PC-3 (cell line): Measurements from ENCODE around the gene OR2C1. TPM values are rescaled to one million over a fixed set of nuclear protein-coding genes. Genes with fewer than 3 reads are reported as not detected.

Experiments used
- ATAC-seq: fragments of 200-7000 bp; cut with Tn5 transposase; 2 replicates; pipeline ENCODE4 v1.9.1; 2020; ENCODE audit warnings: mild to moderate bottlenecking, moderate library complexity
- BruUV-seq: library from RNA; stranded (reverse); fragments of 400-500 nt; replicated peaks from 2 replicates; lab custom pipeline; 2021; lab: Mats Ljungman, UMichigan
- CTCF ChIA-PET: fragments of 300-600 bp; sonication (Branson Sonifier 250); formaldehyde crosslinking; loops from one replicate; lab custom pipeline; 2022; ENCODE audit warnings: antibody characterized with exemption; lab: Charles Lee
- POLR2A ChIA-PET: fragments of 300-600 bp; sonication (Branson Sonifier 250); formaldehyde crosslinking; loops from one replicate; lab custom pipeline; 2022; ENCODE audit warnings: antibody characterized with exemption; ENCODE audit not compliant: unreplicated experiment; lab: Charles Lee
- DNase-seq: peaks from one replicate; pipeline ENCODE4 v3.0.0-alpha.2; 2015
- H2AFZ ChIP-seq: fragments of 300-600 bp; sonication (generic); 2 replicates; pipeline ENCODE4 v1.6.0; 2016; ENCODE audit warnings: antibody characterized with exemption, low read length
- H3F3A ChIP-seq: fragments of 300-600 bp; sonication (generic); one replicate; pipeline ENCODE4 v1.6.0; 2017; ENCODE audit warnings: antibody characterized with exemption, low read length, control low read depth, mild to moderate bottlenecking; ENCODE audit not compliant: unreplicated experiment
- H3K27ac ChIP-seq: fragments of 300-600 bp; sonication (generic); 2 replicates; pipeline ENCODE4 v1.5.1; 2016; ENCODE audit warnings: mild to moderate bottlenecking, low read length
- H3K27me3 ChIP-seq: fragments of 300-600 bp; sonication (generic); 2 replicates; pipeline ENCODE4 v1.6.1; 2016; ENCODE audit warnings: low read length, mixed read lengths
- H3K36me3 ChIP-seq: fragments of 300-600 bp; sonication (generic); 2 replicates; pipeline ENCODE4 v1.6.1; 2016; ENCODE audit warnings: low read depth, mixed run types, low read length, mixed read lengths
- H3K4me1 ChIP-seq: fragments of 300-600 bp; sonication (generic); 2 replicates; pipeline ENCODE4 v1.5.1; 2016; ENCODE audit warnings: low read length; ENCODE audit not compliant: insufficient read depth
- H3K4me2 ChIP-seq: fragments of 300-600 bp; sonication (generic); 2 replicates; pipeline ENCODE4 v1.6.0; 2016; ENCODE audit warnings: low read length
- H3K4me3 ChIP-seq: fragments of 300-600 bp; sonication (generic); 2 replicates; pipeline ENCODE4 v1.5.1; 2016; ENCODE audit warnings: mild to moderate bottlenecking, low read length, mixed read lengths
- H3K79me2 ChIP-seq: fragments of 300-600 bp; sonication (generic); 2 replicates; pipeline ENCODE4 v1.6.1; 2017; ENCODE audit warnings: low read length, mixed read lengths
- H3K9ac ChIP-seq: fragments of 300-600 bp; sonication (generic); 2 replicates; pipeline ENCODE4 v1.6.0; 2016; ENCODE audit warnings: mild to moderate bottlenecking, low read length
- H3K9me2 ChIP-seq: fragments of 300-600 bp; sonication (generic); replicated peaks from 2 replicates; pipeline ENCODE4 v1.6.1; 2016; ENCODE audit warnings: mixed run types, low read length, mixed read lengths
- H3K9me3 ChIP-seq: fragments of 300-600 bp; sonication (generic); 2 replicates; pipeline ENCODE4 v1.6.1; 2016; ENCODE audit warnings: low read length, mixed read lengths
- H4K20me1 ChIP-seq: fragments of 300-600 bp; sonication (generic); 2 replicates; pipeline ENCODE4 v1.6.1; 2016; ENCODE audit warnings: low read length, mixed read lengths
- EZH2 ChIP-seq: fragments of 300-600 bp; sonication (generic); IDR thresholded peaks from one replicate; pipeline ENCODE4 v1.6.1; 2017; ENCODE audit warnings: antibody characterized with exemption, mild to moderate bottlenecking, low read length; ENCODE audit not compliant: unreplicated experiment
- EZH2phosphoT487 ChIP-seq: fragments of 300-600 bp; sonication (generic); IDR thresholded peaks from 2 replicates; pipeline ENCODE4 v1.6.1; 2018; ENCODE audit warnings: mild to moderate bottlenecking, antibody characterized with exemption, low read length, borderline replicate concordance
- intact Hi-C: fragments of 100-400 bp; cut with micrococcal nuclease; formaldehyde crosslinking; loops from 2 replicates; pipeline ENCODE4 v1.9.0; 2023
- total RNA-seq: library from RNA; depleted of rRNA; stranded (reverse); fragments of >200 nt; gene quantifications from 2 replicates; pipeline ENCODE4 v1.2.3, GENCODE V29; 2014
- TF ChIP-seq, protein P1 (sequence below): fragments of 300-600 bp; sonication (generic); conservative IDR thresholded peaks from 2 replicates; pipeline ENCODE4 v1.5.1; 2017; ENCODE audit warnings: antibody characterized with exemption, low read depth, mild to moderate bottlenecking, low read length

OR2C1 gene
- total RNA-seq, 1 experiment from 2014 or later: not detected

GRCh38 chr16:3375680-3376079 is 20.0 kb downstream of the OR2C1 start:
- no peaks in the 10 kb centered on the region for H4K20me1 ChIP-seq
- DNase-seq (no peak), ATAC-seq (no peak)
- H3K4me3 ChIP-seq: no peak overlapping the region
- POLR2A ChIA-PET: no interaction called here
- no peaks in the 10 kb centered on the region for H3K79me2 ChIP-seq
- H2AFZ ChIP-seq: no peak overlapping the region
- no peak overlapping the region for H3K27ac ChIP-seq
- H3K9me3 ChIP-seq: no peaks in the 10 kb centered on the region
- no peaks in the 10 kb centered on the region for H3K9me2 ChIP-seq
- no peak overlapping the region for H3K4me2 ChIP-seq
- no peak for TF ChIP-seq EZH2
- no peak for TF ChIP-seq EZH2phosphoT487
- TF ChIP-seq, protein P1, sequence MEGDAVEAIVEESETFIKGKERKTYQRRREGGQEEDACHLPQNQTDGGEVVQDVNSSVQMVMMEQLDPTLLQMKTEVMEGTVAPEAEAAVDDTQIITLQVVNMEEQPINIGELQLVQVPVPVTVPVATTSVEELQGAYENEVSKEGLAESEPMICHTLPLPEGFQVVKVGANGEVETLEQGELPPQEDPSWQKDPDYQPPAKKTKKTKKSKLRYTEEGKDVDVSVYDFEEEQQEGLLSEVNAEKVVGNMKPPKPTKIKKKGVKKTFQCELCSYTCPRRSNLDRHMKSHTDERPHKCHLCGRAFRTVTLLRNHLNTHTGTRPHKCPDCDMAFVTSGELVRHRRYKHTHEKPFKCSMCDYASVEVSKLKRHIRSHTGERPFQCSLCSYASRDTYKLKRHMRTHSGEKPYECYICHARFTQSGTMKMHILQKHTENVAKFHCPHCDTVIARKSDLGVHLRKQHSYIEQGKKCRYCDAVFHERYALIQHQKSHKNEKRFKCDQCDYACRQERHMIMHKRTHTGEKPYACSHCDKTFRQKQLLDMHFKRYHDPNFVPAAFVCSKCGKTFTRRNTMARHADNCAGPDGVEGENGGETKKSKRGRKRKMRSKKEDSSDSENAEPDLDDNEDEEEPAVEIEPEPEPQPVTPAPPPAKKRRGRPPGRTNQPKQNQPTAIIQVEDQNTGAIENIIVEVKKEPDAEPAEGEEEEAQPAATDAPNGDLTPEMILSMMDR: no peak
- intact Hi-C loops: no loop called here
- CTCF ChIA-PET: no interaction called here
- H3K4me1 ChIP-seq: no peaks in the 10 kb centered on the region
- H3F3A ChIP-seq: no peaks in the 10 kb centered on the region
- no TSS peak for BruUV-seq
- no peak overlapping the region for H3K9ac ChIP-seq
- H3K27me3 ChIP-seq: no peaks in the 10 kb centered on the region
- H3K36me3 ChIP-seq: peaks cover 10% of the 10 kb centered on the region; the same call in 1 of the 2 replicates

DNA sequence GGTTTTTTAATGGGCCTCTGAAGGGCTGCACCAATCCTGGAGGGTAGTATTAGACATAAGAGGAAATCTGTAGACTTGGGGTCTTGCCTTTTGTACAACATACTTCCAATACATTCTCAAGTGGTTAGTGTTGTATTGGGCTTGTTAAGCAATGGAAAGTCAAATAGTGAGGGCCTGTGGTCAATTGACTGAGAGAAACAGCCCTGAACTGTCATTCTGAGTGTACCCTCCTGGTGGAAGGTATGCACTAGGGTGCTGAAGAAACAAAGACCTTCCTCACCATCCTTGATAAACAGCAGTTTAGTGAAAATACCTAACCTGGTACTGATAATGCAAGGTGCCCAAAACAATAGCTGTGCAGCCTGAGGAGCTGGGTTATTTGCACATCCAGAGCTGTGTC is 22.2 kb downstream of the OR2C1 start:
- no peaks in the 10 kb centered on the region for H3K4me1 ChIP-seq
- H3K4me2 ChIP-seq: no peak overlapping the region
- no TSS peak for BruUV-seq
- H3K9ac ChIP-seq: no peak overlapping the region
- no peaks in the 10 kb centered on the region for H3K27me3 ChIP-seq
- intact Hi-C loops: no loop called here
- ChIA-PET CTCF (no interaction called here), POLR2A (no interaction called here)
- no peaks in the 10 kb centered on the region for H4K20me1 ChIP-seq
- DNase-seq (no peak), ATAC-seq (no peak)
- no peak overlapping the region for H3K27ac ChIP-seq
- H3K36me3 ChIP-seq: peaks cover 27% of the 10 kb centered on the region
- H3K9me2 ChIP-seq: no peaks in the 10 kb centered on the region
- no peak overlapping the region for H3K4me3 ChIP-seq
- no peak for TF ChIP-seq EZH2phosphoT487
- TF ChIP-seq, protein P1: no peak
- TF ChIP-seq EZH2: no peak
- no peak overlapping the region for H2AFZ ChIP-seq
- H3K79me2 ChIP-seq: no peaks in the 10 kb centered on the region
- H3F3A ChIP-seq: no peaks in the 10 kb centered on the region
- H3K9me3 ChIP-seq: peaks cover 16% of the 10 kb centered on the region

DNA sequence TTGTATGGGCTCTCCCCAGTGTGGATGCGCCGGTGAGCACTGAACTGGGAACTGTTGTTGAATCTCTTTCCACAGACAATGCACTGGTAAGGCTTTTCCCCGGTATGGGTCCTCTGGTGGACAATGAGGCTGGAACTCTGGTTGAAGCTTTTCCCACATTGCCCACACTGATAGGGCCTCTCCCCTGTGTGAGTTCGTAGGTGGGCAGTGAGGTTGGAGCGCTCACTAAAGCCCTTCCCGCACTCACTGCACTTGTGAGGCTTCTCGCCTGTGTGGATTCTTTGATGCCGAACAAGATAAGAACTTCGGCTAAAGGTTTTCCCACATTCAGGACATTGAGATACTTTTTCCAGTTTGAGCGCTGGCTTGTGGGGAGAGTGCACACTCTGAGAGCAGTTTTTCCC is 27.4 kb downstream of the OR2C1 start:
- BruUV-seq: no TSS peak
- Histone ChIP-seq H3K4me1 (no peaks in the 10 kb centered on the region), H3F3A (no peaks in the 10 kb centered on the region), H3K27me3 (no peaks in the 10 kb centered on the region), H2AFZ (no peak overlapping the region), H3K4me2 (no peak overlapping the region), H3K36me3 (peaks cover 57% of the 10 kb centered on the region), H3K4me3 (peak overlapping the region; percentile 1; the same call in 1 of the 2 replicates), H3K27ac (no peak overlapping the region), H3K9ac (no peak overlapping the region), H3K9me3 (peaks cover 31% of the 10 kb centered on the region), H3K9me2 (no peaks in the 10 kb centered on the region), H4K20me1 (no peaks in the 10 kb centered on the region), H3K79me2 (no peaks in the 10 kb centered on the region)
- no peak for TF ChIP-seq EZH2
- TF ChIP-seq, protein P1: no peak
- TF ChIP-seq EZH2phosphoT487: no peak
- ATAC-seq (no peak), DNase-seq (no peak)
- CTCF ChIA-PET: no interaction called here
- intact Hi-C loops: no loop called here
- POLR2A ChIA-PET: no interaction called here
